ENCODE measurements around the gene CATSPERZ. TPM values are rescaled to one million over a fixed set of nuclear protein-coding genes. Genes with fewer than 3 reads are reported as not detected.

Gene CATSPERZ

DNA sequence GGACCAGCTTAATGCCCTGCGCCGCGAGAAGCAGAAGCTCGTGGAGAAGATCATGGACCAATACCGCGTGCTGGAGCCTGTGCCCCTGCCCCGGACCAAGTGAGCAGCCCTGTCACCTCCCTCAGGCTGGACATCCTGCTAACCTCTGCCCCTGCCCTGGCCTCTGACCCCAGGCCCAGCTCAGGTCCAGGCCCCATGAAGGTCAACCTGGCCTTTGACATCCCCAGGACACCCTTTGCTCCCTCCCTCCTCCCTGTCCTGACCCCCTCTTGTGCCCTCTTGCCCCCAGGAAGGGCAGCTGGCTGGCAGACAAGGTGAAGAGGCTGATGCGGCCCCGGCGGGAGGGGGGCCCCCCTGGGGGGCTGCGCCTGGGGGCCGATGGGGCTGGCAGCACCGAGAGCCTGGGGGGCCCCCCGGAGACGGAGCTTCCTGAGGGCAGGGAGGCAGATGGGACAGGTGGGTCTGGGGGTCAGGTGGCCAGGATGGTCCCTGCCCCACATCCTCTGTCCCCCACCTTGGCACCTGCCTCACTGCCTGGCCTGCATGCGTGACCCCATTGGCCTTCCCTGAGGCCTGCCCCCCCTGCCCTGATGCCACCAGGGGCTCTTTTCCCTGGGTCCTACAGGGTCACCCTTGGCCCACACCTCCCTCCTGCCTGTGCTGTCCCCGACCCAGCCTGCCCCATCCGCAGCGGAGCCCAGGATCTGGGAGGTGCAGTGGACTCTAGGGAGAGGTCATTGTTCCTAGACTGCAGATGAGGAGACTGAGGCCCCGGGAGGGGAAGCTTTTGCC is 53.8 kb downstream of the CATSPERZ start:
- Histone ChIP-seq H2BK15ac (ENCODE audit: low read length) (peak overlapping the region; percentile 83), H3K18ac (ENCODE audit: low read length) (peak overlapping the region; percentile 81), H3K4me3 (ENCODE audit: low read length in 2 of 2) (no peak overlapping the region), H3K4me1 (ENCODE audit: control insufficient read depth in 2 of 2, insufficient read depth in 1 of 2, low read depth in 1 of 2, low read length in 2 of 2) (peaks cover 23 to 45% of the 10 kb centered on the region in 2 donors), H2BK120ac (ENCODE audit: low read depth, low read length) (peak overlapping the region; percentile 35), H3K27ac (replicated peaks; ENCODE audit: low read length) (no peak overlapping the region), H2AFZ (ENCODE audit: low read length) (no peak overlapping the region), H2AK5ac (ENCODE audit: low read depth, low read length) (peak overlapping the region; percentile 99), H3K9ac (ENCODE audit: low read depth, low read length, poor library complexity) (peak overlapping the region; percentile 50), H3K4ac (ENCODE audit: low read length) (no peak overlapping the region), H3K9me3 (replicated peaks in 1 of 2; ENCODE audit: control insufficient read depth in 2 of 2, insufficient read depth in 1 of 2, low read depth in 1 of 2, low read length in 2 of 2) (no peaks in the 10 kb centered on the region), H3K36me3 (replicated peaks in 1 of 2; ENCODE audit: control insufficient read depth in 2 of 2, insufficient read depth in 2 of 2, low read length in 2 of 2) (no peaks in the 10 kb centered on the region), H3K4me2 (ENCODE audit: insufficient read depth, low read length, poor library complexity, severe bottlenecking) (no peak overlapping the region), H4K8ac (ENCODE audit: low read depth, low read length) (no peak overlapping the region), H3K23ac (ENCODE audit: low read depth, low read length, poor library complexity) (peak overlapping the region; percentile 43), H3K79me1 (ENCODE audit: low read depth, low read length) (peaks cover 4% of the 10 kb centered on the region), H2BK12ac (ENCODE audit: low read length) (peak overlapping the region; percentile 94), H3K27me3 (ENCODE audit: control insufficient read depth in 3 of 3, insufficient read depth in 3 of 3, low read depth in 1 of 3, low read length in 3 of 3) (no peaks in the 10 kb centered on the region), H2BK5ac (ENCODE audit: low read length) (peak overlapping the region; percentile 19), H3K14ac (ENCODE audit: low read length) (no peak overlapping the region), H4K91ac (ENCODE audit: low read depth, low read length, poor library complexity) (peak overlapping the region; percentile 64)
- no peak for DNase-seq (ENCODE audit: low spot score)
- WGBS, 2 donors (ENCODE audit: extremely low coverage in 2 of 2, insufficient read length in 2 of 2, insufficient replicate concordance in 1 of 2): no CpG with 5 or more reads among the region's 20 CpGs

Small RNAs within 50 kb of the gene (small RNA-seq; reads per million reads assigned to genes)
- not detected for gene MIR7155 (ENCODE audit: insufficient read depth)
- gene RF00019 (ENCODE audit: insufficient read depth): not detected

Data from neuronal stem cell (in vitro differentiated cells).